ENCODE measurements around the gene RFPL4AL1.

GRCh38 chr19:55809381-55810058, 40.6 kb downstream of the RFPL4AL1 start:
- TF ChIP-seq CTCF (IDR thresholded peaks at IDR 0.05 in 4 of 5, conservative IDR thresholded peaks at IDR 0.05 in 1 of 5): no peak
- TF ChIP-seq POLR2A (IDR thresholded peaks at IDR 0.05): no peak

Measured in gastrocnemius medialis (tissue), 4 donors.